Chondrocyte (in vitro differentiated cells): ENCODE data around the gene SPATS2L. TPM values are rescaled to one million over a fixed set of nuclear protein-coding genes. Genes with fewer than 3 reads are reported as not detected.

Source experiments
- DNase-seq: peaks from one replicate; pipeline ENCODE4 v3.0.0; 2021; ENCODE audit warnings: mixed read lengths, low spot score
- H3K27ac Mint-ChIP-seq: one replicate; pipeline ENCODE4 v1.8.0; 2021; ENCODE audit warnings: mild to moderate bottlenecking, moderate library complexity, mixed read lengths; ENCODE audit not compliant: unreplicated experiment
- H3K27me3 Mint-ChIP-seq: 2 replicates; pipeline ENCODE4 v1.8.0; 2021; ENCODE audit warnings: low read depth, mixed read lengths
- H3K36me3 Mint-ChIP-seq: 2 replicates; pipeline ENCODE4 v1.8.0; 2021; ENCODE audit warnings: low read depth, mixed read lengths
- H3K4me1 Mint-ChIP-seq: 2 replicates; pipeline ENCODE4 v1.8.0; 2021; ENCODE audit warnings: low read depth, mild to moderate bottlenecking, mixed read lengths
- H3K4me3 Mint-ChIP-seq: one replicate; pipeline ENCODE4 v1.8.0; 2021; ENCODE audit warnings: mild to moderate bottlenecking, moderate library complexity, mixed read lengths; ENCODE audit not compliant: unreplicated experiment
- H3K9me3 Mint-ChIP-seq: 2 replicates; pipeline ENCODE4 v1.8.0; 2021; ENCODE audit warnings: low read depth, mixed read lengths
- total RNA-seq: library from RNA; stranded (reverse); gene quantifications from 3 replicates; pipeline ENCODE4 v1.2.1, GENCODE V29; 2021
- TF ChIP-seq, protein P1 (sequence below): fragments of 200-600 bp; sonication (generic); IDR thresholded peaks from 2 replicates; pipeline ENCODE4 v1.5.0; 2021; ENCODE audit warnings: antibody characterized with exemption, mild to moderate bottlenecking, moderate library complexity

The SPATS2L gene
- total RNA-seq, 1 donor from 2014 or later, result 237 TPM

- Mint-ChIP-seq H3K36me3 (peaks cover 20% of the 10 kb centered on the region), H3K27ac (peak overlapping the region; percentile 92), H3K27me3 (no peaks in the 10 kb centered on the region), H3K9me3 (no peaks in the 10 kb centered on the region), H3K4me1 (peaks cover 67% of the 10 kb centered on the region), H3K4me3 (peak overlapping the region; percentile 20)
- TF ChIP-seq, protein P1, sequence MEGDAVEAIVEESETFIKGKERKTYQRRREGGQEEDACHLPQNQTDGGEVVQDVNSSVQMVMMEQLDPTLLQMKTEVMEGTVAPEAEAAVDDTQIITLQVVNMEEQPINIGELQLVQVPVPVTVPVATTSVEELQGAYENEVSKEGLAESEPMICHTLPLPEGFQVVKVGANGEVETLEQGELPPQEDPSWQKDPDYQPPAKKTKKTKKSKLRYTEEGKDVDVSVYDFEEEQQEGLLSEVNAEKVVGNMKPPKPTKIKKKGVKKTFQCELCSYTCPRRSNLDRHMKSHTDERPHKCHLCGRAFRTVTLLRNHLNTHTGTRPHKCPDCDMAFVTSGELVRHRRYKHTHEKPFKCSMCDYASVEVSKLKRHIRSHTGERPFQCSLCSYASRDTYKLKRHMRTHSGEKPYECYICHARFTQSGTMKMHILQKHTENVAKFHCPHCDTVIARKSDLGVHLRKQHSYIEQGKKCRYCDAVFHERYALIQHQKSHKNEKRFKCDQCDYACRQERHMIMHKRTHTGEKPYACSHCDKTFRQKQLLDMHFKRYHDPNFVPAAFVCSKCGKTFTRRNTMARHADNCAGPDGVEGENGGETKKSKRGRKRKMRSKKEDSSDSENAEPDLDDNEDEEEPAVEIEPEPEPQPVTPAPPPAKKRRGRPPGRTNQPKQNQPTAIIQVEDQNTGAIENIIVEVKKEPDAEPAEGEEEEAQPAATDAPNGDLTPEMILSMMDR, result no peak
- DNase-seq, result no peak
Measured at GRCh38 chr2:200405599-200406298, 99.3 kb downstream of the SPATS2L start.

DNA sequence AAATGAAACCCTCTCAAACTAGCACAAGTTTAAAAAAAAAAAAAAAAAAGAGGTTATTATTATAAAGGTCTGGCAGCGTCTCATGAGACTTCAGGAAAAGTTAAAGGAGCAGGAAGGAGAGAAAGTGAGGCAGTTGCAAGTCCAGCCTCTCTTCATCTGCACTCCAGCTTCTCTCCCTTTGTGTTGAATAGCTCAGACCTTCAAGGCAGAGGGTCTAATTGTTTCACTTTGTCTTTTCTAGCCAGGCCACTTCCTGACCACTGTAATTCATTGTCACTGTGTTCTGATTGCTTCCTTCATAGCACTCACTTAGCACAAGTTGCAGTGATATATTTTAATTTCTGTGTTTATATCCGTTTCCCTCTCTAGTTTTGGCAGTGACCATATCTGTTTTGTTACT, 99.9 kb downstream of the SPATS2L start:
- H3K4me1 Mint-ChIP-seq, result peaks cover 72% of the 10 kb centered on the region
- no peak for DNase-seq
- peak overlapping the region; percentile 1 for H3K4me3 Mint-ChIP-seq
- no peaks in the 10 kb centered on the region for H3K27me3 Mint-ChIP-seq
- no peaks in the 10 kb centered on the region for H3K9me3 Mint-ChIP-seq
- peak overlapping the region; percentile 92 for H3K27ac Mint-ChIP-seq
- peaks cover 18% of the 10 kb centered on the region for H3K36me3 Mint-ChIP-seq
- TF ChIP-seq, protein P1, result no peak

DNA sequence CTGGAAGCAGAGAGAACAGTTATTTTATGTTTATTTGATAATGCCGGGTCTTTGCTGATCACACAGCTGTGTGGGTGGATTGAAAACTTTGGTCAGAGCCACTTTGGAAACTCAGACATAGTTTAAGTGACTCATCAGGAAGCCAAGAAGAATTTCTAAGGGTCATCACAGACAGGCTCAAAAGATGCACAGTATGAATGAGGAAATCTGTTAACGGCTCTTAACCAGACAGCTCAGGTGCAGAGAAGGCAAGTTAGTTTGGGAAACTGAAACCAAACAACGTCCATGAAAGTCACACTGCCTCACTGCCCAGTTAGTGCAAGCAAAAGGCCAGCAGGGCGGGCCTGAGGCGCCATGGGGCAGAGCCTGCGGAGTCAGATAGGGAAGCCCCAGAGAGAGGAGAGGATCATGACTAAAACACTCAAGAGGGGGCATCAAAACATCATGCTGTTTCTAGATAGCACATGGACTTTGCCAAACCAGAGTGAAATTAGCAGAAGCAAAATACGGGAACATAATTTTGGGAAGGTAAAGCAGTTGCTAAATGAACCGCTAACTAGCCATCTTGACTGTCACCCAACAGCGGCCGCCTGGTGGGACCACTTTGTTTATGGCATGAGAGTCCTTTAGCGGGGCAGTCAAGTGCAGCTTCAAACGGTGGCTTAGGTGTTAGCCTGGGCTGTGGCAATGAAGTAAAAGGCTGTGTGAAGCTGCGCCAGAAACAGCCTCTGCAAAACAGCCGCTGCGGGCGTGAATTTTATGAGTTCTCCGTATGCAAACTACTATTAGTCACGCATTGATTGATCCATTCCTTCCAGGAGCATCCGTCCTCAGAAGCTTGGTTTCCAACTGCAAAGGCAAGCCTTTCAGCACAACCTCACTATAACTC, 102.2 kb downstream of the SPATS2L start:
- peak overlapping the region; percentile 92 for H3K27ac Mint-ChIP-seq
- DNase-seq, result no peak
- H3K4me3 Mint-ChIP-seq, result peak overlapping the region; percentile 20
- H3K27me3 Mint-ChIP-seq, result no peaks in the 10 kb centered on the region
- H3K9me3 Mint-ChIP-seq, result no peaks in the 10 kb centered on the region
- TF ChIP-seq, protein P1, result peak; percentile 28
- H3K36me3 Mint-ChIP-seq, result peaks cover 14% of the 10 kb centered on the region
- peaks cover 81% of the 10 kb centered on the region for H3K4me1 Mint-ChIP-seq

- no peak for DNase-seq
- Mint-ChIP-seq H3K4me1 (peaks cover 52% of the 10 kb centered on the region), H3K27ac (peak overlapping the region; percentile 20)
Measured at GRCh38 chr2:200411831-200412230, 105.3 kb downstream of the SPATS2L start.

GRCh38 chr2:200414367-200414766, 107.9 kb downstream of the SPATS2L start:
- TF ChIP-seq, protein P1, result no peak
- DNase-seq, result no peak
- H3K4me3 Mint-ChIP-seq, result no peak overlapping the region
- peaks cover 17% of the 10 kb centered on the region for H3K36me3 Mint-ChIP-seq
- no peaks in the 10 kb centered on the region for H3K27me3 Mint-ChIP-seq
- H3K9me3 Mint-ChIP-seq, result no peaks in the 10 kb centered on the region
- peaks cover 33% of the 10 kb centered on the region for H3K4me1 Mint-ChIP-seq
- no peak overlapping the region for H3K27ac Mint-ChIP-seq

More at GRCh38 chr2:200411831-200412230, 105.3 kb downstream of the SPATS2L start:
- no peaks in the 10 kb centered on the region for H3K27me3 Mint-ChIP-seq
- H3K4me3 Mint-ChIP-seq, result no peak overlapping the region
- TF ChIP-seq, protein P1, result no peak
- H3K9me3 Mint-ChIP-seq, result no peaks in the 10 kb centered on the region
- H3K36me3 Mint-ChIP-seq, result peaks cover 6% of the 10 kb centered on the region
